CD14-positive monocyte (primary cell): ENCODE measurements around the gene HDGFL3. TPM values are rescaled to one million over a fixed set of nuclear protein-coding genes. Genes with fewer than 3 reads are reported as not detected.

ENCODE experiments used
- DNase-seq, 3 donors: peaks; one replicate each; pipeline ENCODE4 v3.0.0-alpha.2; 2011 to 2022
- H2AFZ ChIP-seq: 2 replicates; pipeline ENCODE4 v1.6.0; 2012; ENCODE audit warnings: mild to moderate bottlenecking, low read depth, low read length, inconsistent platforms; ENCODE audit not compliant: insufficient read depth, poor library complexity, severe bottlenecking
- H3K27ac ChIP-seq, 2 donors: 1 replicate in 1 of 2; 2 replicates in 1 of 2; pipeline ENCODE4 v1.5.1; 2012 to 2013; ENCODE audit warnings: low read length in 2 of 2, control low read depth in 1 of 2, inconsistent platforms in 1 of 2, low read depth in 1 of 2, mild to moderate bottlenecking in 1 of 2
- H3K27me3 ChIP-seq, 2 donors: one replicate each; pipeline versions ENCODE4 v1.6.0 to v1.6.1; 2011 to 2013; ENCODE audit warnings: low read length in 2 of 2; ENCODE audit not compliant: control insufficient read depth in 2 of 2, insufficient read depth in 2 of 2
- H3K36me3 ChIP-seq, 2 donors: replicated peaks in 1 of 2; 1 replicate in 1 of 2; 2 replicates in 1 of 2; pipeline versions ENCODE4 v1.5.1 to v1.6.1; 2012 to 2013; ENCODE audit warnings: low read length in 2 of 2, control low read depth in 1 of 2, inconsistent platforms in 1 of 2, mild to moderate bottlenecking in 1 of 2; ENCODE audit not compliant: insufficient read depth in 2 of 2, control insufficient read depth in 1 of 2
- H3K4me1 ChIP-seq, 2 donors: 1 replicate in 1 of 2; 2 replicates in 1 of 2; pipeline versions ENCODE4 v1.5.1 to v1.6.1; 2012 to 2013; ENCODE audit warnings: low read length in 2 of 2, control low read depth in 1 of 2, inconsistent platforms in 1 of 2, mild to moderate bottlenecking in 1 of 2, moderate library complexity in 1 of 2; ENCODE audit not compliant: insufficient read depth in 2 of 2, control insufficient read depth in 1 of 2
- H3K4me2 ChIP-seq: replicated peaks from 2 replicates; pipeline ENCODE3; 2012; ENCODE audit warnings: low read length, moderate library complexity, mild to moderate bottlenecking; ENCODE audit not compliant: poor library complexity, severe bottlenecking; ENCODE audit errors: extremely low read depth
- H3K4me3 ChIP-seq, 3 experiments: fragments of 200-600 bp in 1 of 3; sonication (generic) in 1 of 3; replicated peaks in 1 of 3; 1 replicate in 2 of 3; 2 replicates in 1 of 3; pipeline ENCODE4 v1.5.1; 2011 to 2013; ENCODE audit warnings: low read length in 3 of 3, mild to moderate bottlenecking in 3 of 3, control low read depth in 2 of 3, low read depth in 2 of 3, inconsistent platforms in 1 of 3, moderate library complexity in 1 of 3
- H3K79me2 ChIP-seq: 2 replicates; pipeline ENCODE4 v1.6.0; 2012; ENCODE audit warnings: mild to moderate bottlenecking, control low read depth, inconsistent platforms, low read length, moderate library complexity; ENCODE audit not compliant: insufficient read depth
- H3K9ac ChIP-seq: 2 replicates; pipeline ENCODE4 v1.6.0; 2017; ENCODE audit warnings: low read length, mild to moderate bottlenecking; ENCODE audit not compliant: insufficient read depth, poor library complexity, severe bottlenecking
- H3K9me3 ChIP-seq, 2 donors: replicated peaks in 1 of 2; 1 replicate in 1 of 2; 2 replicates in 1 of 2; pipeline versions ENCODE4 v1.5.1 to v1.6.1; 2012 to 2013; ENCODE audit warnings: low read length in 2 of 2, control low read depth in 1 of 2; ENCODE audit not compliant: control insufficient read depth in 1 of 2, insufficient read depth in 1 of 2
- H4K20me1 ChIP-seq: 2 replicates; pipeline ENCODE4 v1.6.0; 2012; ENCODE audit warnings: mild to moderate bottlenecking, low read length, control low read depth, moderate library complexity; ENCODE audit not compliant: insufficient read depth
- H3K27ac Mint-ChIP-seq, 7 donors: one replicate each; pipeline ENCODE4 v1.8.0; 2020; ENCODE audit warnings: mild to moderate bottlenecking in 7 of 7, mixed read lengths in 7 of 7, moderate library complexity in 6 of 7, inconsistent platforms in 2 of 7
- H3K27me3 Mint-ChIP-seq, 3 donors: one replicate each; pipeline ENCODE4 v1.8.0; 2021 to 2022; ENCODE audit warnings: low read depth in 3 of 3, mild to moderate bottlenecking in 3 of 3, mixed read lengths in 3 of 3, moderate library complexity in 3 of 3, inconsistent platforms in 1 of 3
- H3K36me3 Mint-ChIP-seq, 2 donors: one replicate each; pipeline ENCODE4 v1.8.0; 2020; ENCODE audit warnings: mixed read lengths in 2 of 2, inconsistent platforms in 1 of 2, mild to moderate bottlenecking in 1 of 2
- H3K4me1 Mint-ChIP-seq: one replicate; pipeline ENCODE4 v1.8.0; 2020; ENCODE audit warnings: mild to moderate bottlenecking, mixed read lengths
- H3K4me3 Mint-ChIP-seq, 2 donors: one replicate each; pipeline ENCODE4 v1.8.0; 2020; ENCODE audit warnings: mild to moderate bottlenecking in 2 of 2, mixed read lengths in 2 of 2, moderate library complexity in 1 of 2
- H3K9me3 Mint-ChIP-seq, 7 donors: one replicate each; pipeline ENCODE4 v1.8.0; 2020 to 2022; ENCODE audit warnings: mixed read lengths in 7 of 7, mild to moderate bottlenecking in 6 of 7, moderate library complexity in 6 of 7, inconsistent platforms in 2 of 7
- CTCF ChIP-seq: fragments of 200-600 bp; IDR thresholded peaks from one replicate; pipeline ENCODE4 v1.8.0; 2022; ENCODE audit warnings: antibody characterized with exemption, mild to moderate bottlenecking
- WGBS: methylation state at CpG from one replicate; pipeline ENCODE4 v1.1.5; 2013; ENCODE audit warnings: missing lambda C conversion rate; ENCODE audit not compliant: insufficient coverage; 5-methylcytosine and 5-hydroxymethylcytosine counted together
- intact Hi-C, 2 donors: fragments of 100-400 bp; cut with micrococcal nuclease; formaldehyde crosslinking; loops; one replicate each; pipeline versions ENCODE4 v1.15.0 to v1.15.1; 2023
- polyA plus RNA-seq, 3 donors: library from polyadenylated mRNA; depleted of rRNA in 1 of 3; unstranded in 2 of 3; stranded (reverse) in 1 of 3; fragments of 300-500 nt in 2 of 3; fragments of >200 nt in 1 of 3; fragmentation: Illumina TruSeq in 2 of 3; gene quantifications; 1 replicate in 2 of 3; 2 replicates in 1 of 3; pipeline ENCODE4 v1.2.3, GENCODE V29; 2012 to 2021

The HDGFL3 gene
- polyA plus RNA-seq, 3 donors: 0.35 to 1.1 (median 0.69) TPM

GRCh38 chr15:83090465-83090864, 117.2 kb downstream of the HDGFL3 start:
- intact Hi-C loops: no loop called here
- 94% methylated on average over 3 of the region's 4 CpGs for WGBS
- peaks cover 19% of the 10 kb centered on the region for H3K4me1 Mint-ChIP-seq
- no peaks in the 10 kb centered on the region for H3K36me3 ChIP-seq
- no peaks in the 10 kb centered on the region for H3K27me3 ChIP-seq
- H3K27me3 Mint-ChIP-seq: peaks cover 4 to 9% (median 6%) of the 10 kb centered on the region in 3 donors
- H3K4me2 ChIP-seq: no peak overlapping the region
- H3K27ac ChIP-seq: no peak overlapping the region
- H3K4me3 ChIP-seq: no peak overlapping the region
- TF ChIP-seq CTCF: no peak
- H4K20me1 ChIP-seq: no peaks in the 10 kb centered on the region
- no peaks in the 10 kb centered on the region for H3K9me3 ChIP-seq
- no peaks in the 10 kb centered on the region for H3K79me2 ChIP-seq
- no peak overlapping the region for H2AFZ ChIP-seq
- no peak overlapping the region for H3K4me3 Mint-ChIP-seq
- no peak overlapping the region for H3K9ac ChIP-seq
- no peak for DNase-seq
- no peaks in the 10 kb centered on the region for H3K36me3 Mint-ChIP-seq
- H3K27ac Mint-ChIP-seq: no peak overlapping the region
- H3K4me1 ChIP-seq: peaks cover 16 to 18% of the 10 kb centered on the region in 2 donors
- peaks cover 0 to 4% (median 0%) of the 10 kb centered on the region in 7 donors for H3K9me3 Mint-ChIP-seq

GRCh38 chr15:83088876-83089275, 118.7 kb downstream of the HDGFL3 start:
- Histone ChIP-seq H4K20me1 (no peaks in the 10 kb centered on the region), H3K4me1 (peaks cover 16 to 18% of the 10 kb centered on the region in 2 donors), H3K79me2 (no peaks in the 10 kb centered on the region), H3K9me3 (no peaks in the 10 kb centered on the region), H3K27ac (no peak overlapping the region), H3K9ac (no peak overlapping the region), H2AFZ (no peak overlapping the region), H3K4me3 (no peak overlapping the region), H3K4me2 (no peak overlapping the region), H3K27me3 (no peaks in the 10 kb centered on the region), H3K36me3 (no peaks in the 10 kb centered on the region)
- H3K4me3 Mint-ChIP-seq: no peak overlapping the region
- peaks cover 0 to 8% (median 0%) of the 10 kb centered on the region in 7 donors for H3K9me3 Mint-ChIP-seq
- TF ChIP-seq CTCF: no peak
- H3K27me3 Mint-ChIP-seq: peaks cover 4 to 10% (median 9%) of the 10 kb centered on the region in 3 donors
- WGBS: no CpG with 5 or more reads among the region's 2 CpGs
- H3K4me1 Mint-ChIP-seq: peaks cover 19% of the 10 kb centered on the region
- no peak for DNase-seq
- no peaks in the 10 kb centered on the region for H3K36me3 Mint-ChIP-seq
- no peak overlapping the region for H3K27ac Mint-ChIP-seq
- intact Hi-C loops: no loop called here
